GM18517 (cell line): ENCODE results near the gene DICER1.

Experiments
- ATAC-seq: cut with Tn5 transposase; IDR thresholded peaks from one replicate; pipeline ENCODE4 v1.9.1; 2021; ENCODE audit warnings: mild to moderate bottlenecking, moderate library complexity; ENCODE audit not compliant: unreplicated experiment

The DICER1 gene

DNA sequence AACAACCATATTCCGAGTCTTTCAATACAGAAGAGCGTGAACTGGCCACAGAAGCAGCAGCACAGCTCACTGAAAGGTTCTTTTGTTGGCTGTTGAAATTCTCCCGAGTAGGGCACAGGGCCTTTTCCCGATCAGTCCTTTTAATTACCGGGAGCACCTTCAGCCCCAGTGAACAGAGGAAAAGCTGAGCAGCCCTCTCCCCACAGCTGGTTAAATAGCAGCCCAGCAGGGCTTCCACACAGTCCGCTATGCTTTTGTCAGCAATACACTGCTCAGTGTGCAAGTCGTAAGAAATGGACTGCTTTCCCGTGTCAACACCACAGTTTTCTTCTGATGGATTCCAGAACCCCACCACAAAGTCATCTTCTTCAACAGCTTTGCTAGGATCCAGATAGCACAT is 61.3 kb downstream of the DICER1 start:
- ATAC-seq, result no peak

DNA sequence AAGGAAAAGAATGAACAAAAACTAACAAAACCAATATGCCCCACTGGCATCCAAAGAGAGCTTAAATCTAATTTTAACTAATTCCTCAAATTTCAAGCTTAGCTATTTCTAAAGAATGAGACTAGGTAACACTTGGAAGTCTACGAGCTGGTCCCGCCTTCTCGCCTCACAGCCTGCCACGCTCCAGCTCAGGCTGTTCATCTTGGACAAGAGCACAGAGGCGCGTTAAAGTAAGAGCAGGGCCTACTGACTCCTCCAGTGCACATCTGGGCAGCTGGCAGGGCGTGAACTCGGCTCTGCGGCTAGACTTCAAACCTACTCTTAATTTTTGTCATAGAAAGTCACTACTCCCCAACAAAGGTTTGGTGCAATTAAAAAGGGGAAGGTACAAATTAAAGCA is 64.6 kb downstream of the DICER1 start:
- ATAC-seq, result no peak

DNA sequence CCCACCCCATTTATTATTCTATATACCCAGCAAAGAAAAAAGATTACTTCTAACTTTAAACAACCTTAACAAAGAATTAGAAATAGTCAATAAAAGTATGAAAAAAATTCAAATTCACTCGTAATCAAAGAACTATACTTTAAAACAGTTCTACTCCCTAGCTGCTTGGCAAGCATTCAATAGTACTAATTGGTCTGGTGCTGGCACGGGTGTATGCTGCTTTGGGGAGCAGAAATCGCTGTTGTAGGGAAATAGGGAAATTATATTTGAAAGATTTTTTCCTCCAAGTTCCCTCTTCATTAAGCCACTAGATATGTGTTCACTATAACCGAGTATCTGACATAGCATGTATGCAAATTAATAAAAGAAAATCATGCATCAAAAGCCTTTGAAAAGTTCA is 65.7 kb downstream of the DICER1 start:
- no peak for ATAC-seq

DNA sequence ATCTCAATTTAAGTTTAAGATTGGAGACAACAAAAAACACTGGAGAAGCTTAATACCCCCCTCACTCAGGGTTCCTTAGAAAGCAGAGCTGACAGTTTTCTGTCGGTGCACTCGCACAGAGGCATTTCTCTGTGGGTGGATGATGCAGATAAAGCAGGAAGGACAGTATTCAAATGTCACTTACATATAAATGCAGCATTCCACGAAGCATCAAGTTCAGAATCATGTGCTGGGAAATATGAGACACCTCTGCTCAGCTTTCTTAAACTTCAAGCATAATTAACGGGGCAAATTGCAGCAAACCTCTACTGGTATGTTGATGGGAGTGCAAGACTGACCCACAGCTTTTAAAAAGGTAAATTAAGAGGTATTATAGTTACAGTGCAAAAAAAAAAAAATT is 68.7 kb downstream of the DICER1 start:
- ATAC-seq, result no peak

DNA sequence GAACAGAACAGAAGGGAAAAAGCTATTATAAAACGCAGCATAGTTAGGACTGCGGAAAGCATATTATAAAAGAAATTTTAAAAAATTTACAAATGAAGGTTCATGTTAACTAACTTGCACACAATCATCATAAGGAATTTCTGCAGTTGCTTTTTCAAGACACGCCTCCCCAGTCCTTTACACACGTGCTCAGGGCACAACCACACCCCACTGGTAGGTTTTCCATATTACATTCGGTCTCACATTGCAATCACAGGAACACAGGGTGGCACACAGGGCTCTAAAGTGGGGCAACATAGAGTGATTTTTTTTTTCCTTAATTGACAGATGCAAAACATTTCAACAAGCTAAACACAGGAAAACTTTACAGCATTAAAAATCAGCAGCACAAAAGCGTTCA is 69.7 kb downstream of the DICER1 start:
- no peak for ATAC-seq

DNA sequence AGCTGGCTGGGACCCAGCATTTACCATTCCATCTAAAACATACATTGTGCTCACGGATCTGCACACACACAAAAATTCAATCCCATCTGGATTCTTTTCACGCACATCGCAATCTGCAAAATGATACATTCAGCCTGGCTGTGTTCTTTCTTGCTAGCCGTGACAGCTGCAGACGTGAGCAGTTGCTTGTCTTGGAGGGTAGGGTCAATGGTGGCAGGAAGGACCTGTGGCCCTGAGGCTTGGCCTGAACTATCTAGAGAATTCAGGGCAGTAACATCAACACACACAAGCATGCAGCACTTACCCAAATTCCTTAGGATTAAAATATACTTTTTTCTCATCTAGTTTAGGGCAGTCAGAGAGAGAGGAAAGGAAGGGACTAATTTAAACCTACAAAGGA is 72.0 kb downstream of the DICER1 start:
- no peak for ATAC-seq

DNA sequence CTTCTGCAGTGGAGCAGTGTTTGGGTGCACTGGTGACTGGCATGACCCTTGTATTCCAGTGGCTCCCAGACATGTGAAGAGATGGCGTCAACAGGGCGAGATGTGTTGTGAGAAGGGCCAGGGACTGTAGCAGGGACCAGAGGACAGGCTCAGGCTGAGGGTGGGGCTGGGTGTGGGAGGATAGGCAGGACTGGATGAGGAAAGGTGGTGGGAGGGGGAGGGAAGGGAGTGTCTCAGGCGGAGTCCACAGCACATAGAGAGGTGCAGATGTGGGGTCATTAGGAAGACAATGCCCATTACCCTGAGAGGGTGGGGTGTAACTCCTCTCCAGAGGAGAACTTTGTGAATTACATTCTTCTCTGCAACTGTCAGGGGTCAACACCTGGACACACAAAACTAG is 78.5 kb downstream of the DICER1 start:
- ATAC-seq, result no peak

DNA sequence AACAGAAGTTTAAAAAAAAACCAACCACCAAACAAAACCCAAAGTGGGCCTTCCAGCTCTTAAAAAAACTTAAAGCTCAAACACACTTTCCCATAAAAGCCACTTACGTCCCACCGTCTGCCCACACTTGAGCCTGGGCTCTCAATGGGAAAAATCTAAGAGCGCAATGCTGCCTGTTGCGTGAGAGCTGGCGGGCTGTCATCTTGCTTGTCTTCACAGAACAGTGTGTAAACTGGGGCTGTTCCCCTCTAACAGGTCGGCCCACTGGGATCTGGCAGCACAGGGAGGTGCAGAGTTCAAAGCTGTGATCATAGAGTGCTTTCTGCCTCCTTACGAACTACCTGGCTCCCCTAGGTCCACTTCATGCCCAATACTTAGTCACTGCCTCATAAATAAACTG is 80.0 kb downstream of the DICER1 start:
- ATAC-seq, result no peak

DNA sequence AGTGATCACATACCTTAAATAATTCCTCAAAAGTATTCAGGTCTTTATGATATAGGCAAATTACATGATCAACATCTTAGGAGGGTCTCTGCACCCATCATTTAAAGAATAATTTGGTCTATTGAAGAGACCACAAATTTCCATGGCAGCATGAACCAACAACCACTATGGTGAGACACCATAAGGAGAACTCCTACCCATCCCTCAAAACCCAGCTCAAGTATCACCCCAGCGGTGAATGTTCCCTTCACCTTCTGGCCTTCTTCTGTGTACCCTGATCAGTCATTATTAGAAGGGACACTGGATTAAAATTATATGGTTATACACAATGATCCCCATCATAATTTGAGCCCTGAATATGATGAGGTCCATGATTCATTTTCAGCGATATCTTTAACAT is 81.5 kb downstream of the DICER1 start:
- no peak for ATAC-seq

DNA sequence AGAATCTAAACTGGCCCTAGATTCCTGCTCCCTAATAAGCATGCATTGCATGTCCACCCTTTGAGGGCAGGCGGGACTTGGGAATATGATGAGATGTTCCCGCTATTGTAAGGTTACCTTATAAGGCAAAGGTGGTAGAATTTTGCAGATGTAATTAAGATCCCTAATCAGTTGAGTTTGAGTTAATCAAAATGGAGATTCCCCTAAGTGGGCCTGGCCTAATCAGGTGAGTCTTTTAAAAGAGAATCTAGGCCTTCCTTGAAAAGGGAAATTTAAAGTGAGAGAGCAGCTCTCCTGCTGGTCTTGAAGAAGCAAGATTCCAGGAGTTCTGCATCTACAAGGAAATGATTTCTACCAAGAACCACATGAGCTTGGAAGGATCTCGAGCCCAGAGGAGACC is 83.4 kb downstream of the DICER1 start:
- no peak for ATAC-seq

DNA sequence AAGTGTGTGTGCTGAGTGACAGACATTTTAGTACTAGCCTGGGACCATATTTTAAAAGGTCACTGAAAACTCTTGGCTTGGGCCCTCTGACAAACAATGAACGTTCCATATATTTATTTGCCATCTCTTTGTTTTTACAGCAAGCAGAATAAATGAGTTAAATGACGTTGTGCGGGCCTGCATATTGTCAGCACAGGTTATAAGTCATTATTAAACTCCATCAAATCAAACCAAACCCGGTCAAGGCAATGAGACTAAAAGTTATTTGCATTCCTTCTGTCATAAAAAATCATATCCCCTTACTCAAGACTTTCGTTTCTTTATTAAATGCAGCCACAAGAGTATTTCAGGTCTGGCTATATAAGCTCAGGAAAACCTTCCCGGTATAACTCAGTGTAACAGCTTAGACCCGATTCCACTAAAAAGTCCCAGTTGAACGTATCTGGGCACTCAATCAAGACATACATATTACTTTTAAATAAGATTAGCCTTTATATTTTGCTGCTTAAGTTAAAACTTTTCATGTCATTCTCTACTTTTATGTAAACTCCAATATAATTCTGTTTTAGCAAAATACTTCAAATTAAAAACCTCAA is 84.9 kb downstream of the DICER1 start:
- ATAC-seq, result no peak

DNA sequence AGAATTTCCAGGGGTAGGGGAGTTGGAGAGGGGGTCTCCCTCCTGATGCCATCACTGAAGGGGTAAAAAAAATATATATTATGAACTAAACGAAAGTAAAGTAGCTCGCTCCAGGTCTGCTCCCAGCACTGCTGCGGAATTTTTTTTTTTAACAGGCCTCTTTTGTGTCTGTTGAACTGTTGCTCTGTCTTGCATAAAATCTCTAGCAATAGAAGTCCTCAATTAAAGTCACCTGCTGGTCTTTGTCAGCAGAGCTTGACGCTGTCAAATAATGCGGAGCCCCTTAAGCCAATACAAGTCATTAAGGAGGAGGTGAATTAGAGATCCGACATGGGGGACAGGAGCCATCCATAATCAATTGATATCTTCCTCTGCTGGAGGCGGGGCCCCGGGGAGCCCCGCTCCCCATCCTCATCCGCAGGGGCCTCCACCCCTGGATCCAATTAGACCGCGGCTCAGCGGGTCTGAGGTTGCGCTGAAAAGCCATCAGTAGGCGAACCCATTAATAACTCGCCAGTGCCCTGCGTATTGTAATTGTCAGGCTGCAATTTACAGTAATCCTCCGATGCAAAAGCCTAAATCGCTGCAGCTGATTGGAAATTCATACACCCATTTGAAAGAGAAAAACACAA is 85.6 kb downstream of the DICER1 start:
- no peak for ATAC-seq

DNA sequence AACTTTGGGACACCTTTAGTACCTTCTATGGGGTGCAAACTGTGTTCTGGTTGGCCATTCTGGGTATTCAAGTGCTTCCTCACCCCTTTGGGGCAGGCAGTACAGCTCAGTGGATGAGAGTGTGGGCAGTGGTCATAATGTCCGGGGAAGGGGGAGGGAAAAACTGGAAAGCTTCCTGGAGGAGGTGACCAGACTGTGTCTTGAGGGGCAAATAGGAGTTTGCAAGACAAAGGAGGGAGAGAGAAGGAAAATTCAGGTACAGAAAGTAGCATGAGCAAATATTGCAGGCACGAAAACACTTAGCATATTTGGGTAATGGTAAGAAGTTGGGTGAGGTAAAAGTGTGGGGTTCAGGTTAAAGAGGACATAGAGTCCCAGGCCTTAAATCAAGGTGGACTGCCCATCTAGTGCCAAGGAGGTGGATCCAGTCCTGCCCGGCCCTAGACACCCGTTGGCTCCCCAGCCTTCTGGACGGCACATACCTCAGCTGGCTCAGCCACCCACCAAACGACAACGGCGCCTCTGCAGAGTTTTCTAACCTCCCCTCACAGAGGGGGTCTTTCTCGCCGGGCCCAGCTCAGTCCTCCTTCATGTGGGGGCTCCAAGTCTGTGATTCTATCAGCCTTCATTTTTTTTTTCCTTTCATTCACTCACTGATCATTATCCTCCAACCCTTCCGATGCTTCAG is 86.4 kb downstream of the DICER1 start:
- ATAC-seq, result no peak

DNA sequence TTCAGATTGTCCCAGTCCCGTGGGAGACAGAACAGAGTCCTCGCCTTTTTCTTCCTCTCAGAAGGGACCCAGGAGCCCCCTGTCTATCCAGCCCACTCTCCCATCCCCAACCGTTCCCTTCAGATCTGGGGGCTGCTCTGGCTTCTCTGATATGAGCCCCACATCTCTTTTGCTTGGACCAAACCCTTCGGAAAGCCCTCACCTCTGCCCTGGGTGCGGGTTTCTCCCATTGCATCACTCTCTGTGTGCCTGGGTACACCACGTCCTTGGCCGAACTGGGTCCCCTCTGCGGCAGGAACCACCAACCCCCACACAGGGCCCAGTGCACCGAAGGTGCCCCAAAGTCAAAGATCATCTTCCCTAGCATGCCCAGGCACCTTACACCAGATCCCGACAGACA is 87.8 kb downstream of the DICER1 start:
- ATAC-seq, result no peak

DNA sequence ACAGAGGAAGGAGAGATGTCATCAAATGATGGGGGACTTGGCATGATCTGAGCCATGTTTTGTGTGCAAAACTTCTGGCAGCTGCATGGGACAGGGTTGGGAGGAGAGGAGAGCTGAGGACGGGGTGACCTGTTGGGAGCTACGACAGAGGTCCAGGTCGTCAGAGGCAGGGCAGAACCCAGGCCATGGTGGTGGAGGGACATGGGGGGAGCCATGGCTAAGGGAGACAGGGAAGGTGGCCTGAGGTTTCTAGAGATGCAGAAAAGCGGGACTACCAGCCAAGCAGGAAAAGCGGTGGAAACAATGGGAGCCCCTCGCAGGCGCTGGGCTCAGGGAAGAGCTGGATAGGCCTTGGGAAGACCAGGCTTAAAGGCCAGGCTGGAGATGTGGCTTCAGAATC is 88.3 kb downstream of the DICER1 start:
- no peak for ATAC-seq

DNA sequence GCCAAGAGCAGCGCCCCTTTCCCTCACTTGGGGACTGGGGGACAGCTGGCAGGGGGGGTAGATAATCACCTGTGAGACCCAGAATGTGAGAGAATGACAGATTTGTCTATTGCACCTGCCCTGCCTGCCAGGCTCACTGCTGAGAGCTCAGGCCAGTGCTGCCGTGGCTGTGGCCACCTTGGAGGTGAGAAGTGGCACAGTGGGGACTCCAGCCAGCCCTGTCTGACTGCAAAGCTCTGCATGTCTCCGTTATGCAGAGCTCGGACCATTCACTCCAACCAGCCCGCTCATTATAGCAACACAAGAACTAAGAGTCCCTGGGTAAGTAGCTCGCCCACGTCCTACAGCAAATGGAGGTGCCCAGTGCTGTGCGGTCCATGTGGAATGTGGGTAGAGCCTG is 88.8 kb downstream of the DICER1 start:
- no peak for ATAC-seq

DNA sequence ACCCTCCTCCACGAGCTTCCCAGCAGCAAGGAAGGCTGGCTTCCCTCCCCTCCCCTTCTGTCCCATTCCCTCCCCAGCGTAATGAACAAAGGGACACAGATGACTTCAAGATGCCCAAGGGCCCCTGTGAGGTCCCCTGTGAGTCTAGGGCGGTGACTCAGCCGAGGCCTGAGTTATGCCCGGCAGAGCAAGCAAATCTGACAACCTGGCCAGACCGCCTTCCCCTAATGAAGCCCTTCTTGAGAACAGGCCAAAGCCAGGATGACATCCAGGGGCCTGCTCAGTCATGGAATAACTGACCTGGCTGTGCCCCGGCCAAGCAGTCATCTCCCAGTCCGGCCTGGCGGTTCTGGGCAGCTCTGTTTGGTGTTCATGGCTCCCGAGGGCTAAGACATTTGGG is 89.2 kb downstream of the DICER1 start:
- no peak for ATAC-seq

DNA sequence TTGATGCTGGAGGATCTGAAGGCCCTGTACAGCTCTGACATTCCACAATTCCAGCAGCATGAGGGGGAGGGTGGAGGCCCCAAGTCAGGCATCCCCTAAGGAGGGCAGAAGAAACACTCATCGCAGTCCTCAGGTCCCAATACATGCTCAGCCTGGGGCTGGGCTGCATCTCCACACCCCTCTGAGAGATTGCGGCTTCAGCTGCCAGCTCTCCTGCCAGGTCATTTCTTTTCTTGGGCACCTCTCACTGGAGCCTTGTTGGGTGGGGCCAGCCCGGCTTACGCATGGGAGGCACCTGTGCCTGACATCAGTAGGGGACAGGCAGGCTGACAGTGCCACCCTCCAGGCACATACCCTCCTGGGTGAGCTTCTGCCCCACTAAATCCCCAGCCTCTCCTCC is 89.8 kb downstream of the DICER1 start:
- no peak for ATAC-seq

DNA sequence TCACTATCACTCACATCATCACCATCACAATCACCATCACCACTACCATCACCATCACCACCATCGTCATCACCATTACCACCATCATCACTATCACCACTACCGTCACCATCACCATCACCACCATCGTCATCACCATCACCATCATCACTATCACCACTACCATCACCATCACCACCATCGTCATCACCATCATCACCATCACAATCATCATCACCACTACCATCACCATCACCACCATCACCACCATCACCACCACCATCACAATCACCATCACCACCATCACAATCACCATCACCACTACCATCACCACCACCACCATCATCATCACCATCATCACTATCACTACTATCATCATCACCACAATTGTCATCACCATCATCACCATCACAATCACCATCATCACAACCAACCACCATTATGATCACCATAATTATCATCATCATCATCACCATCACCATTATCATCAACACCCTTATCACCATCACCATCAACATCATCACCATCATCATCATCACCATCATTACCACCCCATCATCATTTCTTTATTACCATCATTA is 90.8 kb downstream of the DICER1 start:
- ATAC-seq, result no peak

DNA sequence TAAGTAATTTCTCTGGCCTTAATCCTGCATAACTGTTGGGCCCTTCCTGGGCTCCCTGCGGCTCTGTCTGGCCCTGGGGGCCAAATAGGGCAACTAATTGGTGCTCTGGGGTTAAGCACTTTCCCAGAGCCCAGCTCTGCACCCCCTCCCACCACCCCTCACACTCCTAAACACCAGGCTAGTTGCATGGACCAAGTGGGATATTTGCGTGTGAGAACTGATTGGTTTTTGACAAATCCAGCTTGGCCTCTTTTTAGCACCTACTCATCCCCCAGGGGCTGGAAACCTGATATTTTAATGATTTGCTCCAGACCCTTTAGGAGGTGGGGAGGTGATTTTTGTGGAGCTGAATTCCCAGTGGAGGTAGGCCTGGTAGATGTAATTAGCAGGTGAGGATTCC is 91.9 kb downstream of the DICER1 start:
- no peak for ATAC-seq

DNA sequence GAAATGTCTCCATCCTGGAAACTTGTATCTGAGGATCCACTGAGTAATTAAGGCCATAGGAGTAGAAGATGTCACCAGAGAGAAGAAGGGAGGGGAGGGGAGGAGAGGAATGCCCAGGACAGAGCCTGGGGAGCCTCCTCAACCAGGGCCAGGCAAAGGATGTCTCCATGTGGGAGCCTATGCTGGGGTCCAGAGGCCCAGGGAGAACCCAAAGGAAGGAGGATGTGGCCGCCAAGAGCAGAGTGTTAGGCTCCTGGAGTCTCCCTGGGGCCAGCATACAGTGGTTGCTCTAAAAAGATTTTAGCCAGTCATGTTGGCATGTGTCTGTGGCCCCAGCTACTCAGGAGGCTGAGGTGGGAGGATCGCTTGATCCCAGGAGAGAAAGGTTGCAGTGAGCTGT is 92.6 kb downstream of the DICER1 start:
- ATAC-seq, result no peak

DNA sequence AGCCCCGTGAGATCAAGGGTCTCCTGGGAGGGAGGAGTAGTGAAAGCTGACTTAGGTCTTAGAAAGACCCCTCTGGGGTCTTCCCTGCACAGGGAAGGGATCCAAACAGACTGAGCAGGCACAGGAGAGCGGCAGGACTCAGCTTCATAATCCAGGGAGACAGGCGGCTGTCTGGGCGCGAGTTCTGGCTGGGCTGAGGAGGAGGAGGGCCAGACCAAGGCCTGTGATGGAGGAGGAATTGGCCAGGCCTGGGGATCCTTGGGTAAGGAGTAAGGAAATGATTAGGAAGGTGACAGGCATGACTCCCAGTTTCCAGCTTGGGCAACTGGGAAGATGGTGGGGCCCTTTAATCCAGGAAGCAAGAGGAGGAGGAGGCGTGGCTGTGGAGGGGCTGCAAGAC is 93.1 kb downstream of the DICER1 start:
- no peak for ATAC-seq
